HG02840 (cell line): Measurements from ENCODE around the gene C1GALT1C1L.
"Not testable (repeated sequence)": the region's sequence is repeated elsewhere in the genome, so short reads cannot be mapped to it uniquely, and the experiment has no call there.

Experiments used
- ATAC-seq: cut with Tn5 transposase; IDR thresholded peaks from one replicate; pipeline ENCODE4 v1.9.1; 2021; ENCODE audit warnings: mild to moderate bottlenecking, moderate library complexity, moderate number of reproducible peaks; ENCODE audit not compliant: unreplicated experiment, low FRiP score

Gene C1GALT1C1L

DNA sequence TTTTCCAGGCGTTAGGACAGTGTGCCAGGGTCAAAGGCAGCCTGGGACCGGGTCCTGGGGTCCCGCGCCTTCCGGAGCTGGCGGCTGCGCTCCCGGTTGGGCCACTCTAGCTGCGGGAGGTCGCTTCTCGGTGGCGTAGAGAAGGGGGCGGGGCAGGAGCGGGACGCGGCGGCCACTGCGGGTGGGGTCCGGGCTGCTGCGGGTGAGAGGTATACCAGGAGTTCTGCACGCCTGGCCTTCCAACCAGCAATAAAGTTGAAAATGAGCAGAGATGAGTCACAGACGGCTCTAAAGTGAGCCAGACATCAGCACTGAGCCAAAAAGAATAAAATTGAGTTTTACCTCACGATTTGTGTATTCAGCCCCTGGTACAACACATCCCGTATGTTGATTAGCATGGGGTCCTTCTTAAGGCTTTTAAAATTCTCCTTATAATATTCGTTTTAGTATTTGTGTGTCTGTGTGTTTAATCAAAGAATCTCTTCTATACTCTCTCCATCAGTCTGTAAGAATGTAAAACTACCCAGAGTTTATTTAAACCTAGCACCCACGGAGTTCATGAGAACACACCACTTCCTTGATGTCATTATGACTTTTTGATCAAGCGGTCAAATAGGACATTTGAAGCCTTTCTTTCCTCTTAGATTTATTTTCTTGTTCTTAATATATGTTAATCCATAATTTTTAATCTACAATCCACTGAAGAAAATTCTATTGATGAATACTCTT, at the start of gene C1GALT1C1L:
TSS of gene C1GALT1C1L (minus strand) at position 108 of the 729 bp plus-strand sequence. CDS start at position 1, 107 bp downstream.
- no peak for ATAC-seq

DNA sequence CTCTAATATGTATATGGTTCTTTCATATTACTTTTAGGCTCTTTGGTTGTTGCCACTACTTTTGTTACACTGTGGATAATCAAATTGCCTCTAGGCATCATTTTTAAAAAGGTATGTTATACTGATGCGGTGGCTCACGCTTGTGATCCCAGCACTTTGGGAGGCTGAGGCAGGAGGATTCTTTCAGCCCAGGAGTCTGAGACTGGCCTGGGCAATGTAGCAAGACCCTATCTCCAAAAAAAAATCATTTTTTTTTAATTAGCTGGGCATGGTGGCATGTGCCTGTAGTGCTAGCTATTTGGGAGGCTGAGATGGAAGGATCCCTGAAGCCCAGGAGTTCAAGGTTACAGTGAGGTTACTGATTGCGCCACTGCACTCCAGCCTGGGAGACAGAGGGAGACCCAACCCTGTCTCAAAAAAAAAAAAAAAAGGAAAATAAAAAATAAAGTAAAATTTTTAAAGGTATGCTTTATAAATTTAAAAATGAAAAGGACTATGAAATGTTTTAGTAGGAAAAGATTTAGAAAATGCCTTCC, 49.5 kb upstream of the C1GALT1C1L start:
- no peak for ATAC-seq

DNA sequence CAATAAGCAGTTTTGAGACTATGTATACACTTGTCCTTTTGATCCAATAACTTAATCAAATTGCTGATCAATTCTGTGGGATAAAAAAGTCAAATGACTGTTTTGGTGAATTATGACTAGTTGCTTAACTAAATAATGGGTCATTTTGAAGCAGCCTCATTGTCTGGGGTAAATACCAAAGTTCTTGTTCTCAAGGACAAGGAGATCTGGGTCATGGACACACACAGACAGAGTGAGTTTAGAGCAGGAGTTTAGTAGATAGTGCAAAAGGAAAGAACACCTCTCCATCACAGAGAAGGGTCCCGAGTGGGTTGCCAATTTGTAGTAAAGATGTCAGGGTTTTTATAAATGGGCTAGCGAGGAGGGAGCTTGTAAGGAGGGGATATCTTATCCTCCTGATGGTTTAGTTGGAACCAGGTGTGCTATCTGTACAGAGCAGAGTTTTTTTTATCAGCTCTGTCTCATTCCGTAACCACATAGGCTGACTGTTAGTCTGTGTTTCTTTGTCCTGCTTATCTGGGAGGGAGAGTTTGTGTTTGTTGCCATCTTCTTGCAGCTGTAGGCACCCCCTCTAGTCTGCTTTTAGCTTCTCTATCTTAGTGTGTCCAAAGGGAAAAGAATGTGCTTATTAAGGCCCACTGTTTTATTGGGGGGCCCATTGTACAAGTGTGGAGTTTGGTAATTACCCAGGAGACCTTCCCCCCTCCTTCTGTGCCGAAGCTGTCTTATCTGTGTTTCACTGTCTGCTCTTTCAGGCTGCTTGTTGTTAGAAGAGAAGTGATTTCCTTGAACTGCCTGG, 48.7 kb upstream of the C1GALT1C1L start:
- no peak for ATAC-seq

DNA sequence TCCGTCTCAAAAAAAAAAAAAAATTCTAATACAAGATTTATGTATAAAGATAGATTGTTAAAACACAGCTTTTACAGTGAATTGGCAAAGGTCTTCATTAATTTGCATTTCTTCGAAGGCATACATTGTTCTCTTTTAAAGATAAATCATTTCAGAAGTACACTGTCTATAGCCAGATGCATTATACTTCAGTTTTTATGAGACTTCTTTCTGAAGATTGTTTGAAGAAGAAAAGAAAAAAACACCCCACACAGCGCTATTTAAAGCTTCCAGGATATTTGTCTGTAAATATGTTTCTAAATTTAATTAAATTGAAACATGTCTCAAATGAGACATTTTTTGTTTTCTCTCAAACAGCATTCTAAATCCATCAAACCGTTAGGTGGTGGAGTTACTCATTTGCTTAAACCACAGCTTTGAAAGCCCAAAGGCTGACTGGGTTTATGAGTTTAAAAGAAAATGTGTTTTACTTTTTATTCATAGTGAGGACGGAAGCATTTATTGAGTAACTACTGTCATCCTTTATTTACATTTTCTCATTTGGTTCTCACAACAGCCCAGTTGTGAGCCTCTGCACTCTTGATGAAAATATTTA, 42.4 kb upstream of the C1GALT1C1L start:
- ATAC-seq = no peak

DNA sequence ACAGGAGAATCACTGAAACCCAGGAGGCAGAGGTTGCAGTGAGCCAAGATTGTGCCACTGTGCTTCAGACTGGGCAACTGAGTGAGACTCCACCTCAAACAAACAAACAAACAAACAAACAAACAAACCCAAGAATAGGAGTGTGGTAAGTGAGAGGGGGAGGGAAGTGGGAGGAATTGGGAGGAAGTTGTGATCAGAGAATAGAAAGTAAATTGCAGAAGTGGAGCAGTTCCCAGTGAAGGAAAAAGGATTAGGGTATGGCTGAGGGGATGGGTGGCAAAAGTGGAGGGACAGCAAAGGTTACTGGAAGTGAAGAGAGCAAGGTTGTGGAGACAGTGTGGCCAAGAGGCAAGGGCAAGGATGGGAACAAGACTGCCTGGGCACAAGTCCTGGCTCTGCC, 41.1 kb upstream of the C1GALT1C1L start:
- ATAC-seq = no peak

DNA sequence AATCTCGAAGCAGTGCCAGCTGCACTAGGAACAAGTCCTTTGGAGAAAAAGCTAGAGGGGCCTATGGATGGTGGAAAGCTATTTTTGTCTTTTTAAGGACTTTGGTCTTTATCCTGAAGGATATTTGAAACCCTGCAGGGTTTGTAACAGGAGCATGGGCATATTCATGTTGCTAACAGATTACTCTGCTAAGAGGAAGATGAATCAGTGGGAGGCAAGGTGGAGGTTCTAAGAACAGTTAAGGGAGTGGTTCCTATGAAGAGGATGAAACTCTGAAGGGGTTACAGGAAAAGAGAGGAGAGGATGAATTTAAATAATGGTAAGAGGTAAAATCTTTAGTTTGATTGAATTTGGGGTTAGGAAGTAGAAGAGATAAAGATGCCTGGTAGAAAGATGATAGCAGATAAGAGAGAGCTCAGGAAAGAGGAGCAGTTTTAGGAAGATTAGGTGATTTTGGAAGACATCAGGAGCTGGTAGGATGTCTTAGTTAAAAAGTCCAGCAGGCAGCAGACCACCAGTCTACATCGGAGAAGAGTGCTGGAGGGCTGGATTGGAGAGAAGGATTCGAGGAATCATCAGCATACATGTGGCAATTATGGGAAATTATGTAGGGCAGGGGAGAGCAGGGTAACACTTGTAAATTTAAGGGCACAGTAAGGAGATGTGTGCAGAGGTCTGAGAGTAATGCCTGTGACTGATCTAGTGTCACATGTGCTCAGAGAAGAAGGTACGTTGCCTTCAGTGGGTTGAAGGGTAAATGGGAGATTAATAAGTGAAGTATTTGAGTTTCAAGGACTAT, 39.3 kb upstream of the C1GALT1C1L start:
- no peak for ATAC-seq

DNA sequence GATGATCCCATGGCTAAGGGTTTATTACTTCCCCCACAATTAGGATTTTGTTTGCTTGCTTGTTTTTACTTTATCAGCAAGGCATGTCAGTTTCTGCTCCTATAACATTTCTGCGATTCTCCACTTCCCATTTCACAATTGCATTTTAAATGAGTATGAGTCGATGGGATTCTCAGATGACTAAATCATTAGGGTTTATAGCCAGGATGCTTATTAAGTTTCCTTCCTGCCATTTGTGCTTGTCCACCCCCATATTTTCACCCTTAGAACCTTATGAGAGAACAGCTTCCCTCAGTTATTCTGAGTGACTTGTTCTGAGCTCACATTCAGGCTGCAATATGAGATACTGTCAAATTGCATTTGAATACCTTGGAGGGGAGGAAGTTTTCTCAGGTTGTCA, 37.9 kb upstream of the C1GALT1C1L start:
- no peak for ATAC-seq

DNA sequence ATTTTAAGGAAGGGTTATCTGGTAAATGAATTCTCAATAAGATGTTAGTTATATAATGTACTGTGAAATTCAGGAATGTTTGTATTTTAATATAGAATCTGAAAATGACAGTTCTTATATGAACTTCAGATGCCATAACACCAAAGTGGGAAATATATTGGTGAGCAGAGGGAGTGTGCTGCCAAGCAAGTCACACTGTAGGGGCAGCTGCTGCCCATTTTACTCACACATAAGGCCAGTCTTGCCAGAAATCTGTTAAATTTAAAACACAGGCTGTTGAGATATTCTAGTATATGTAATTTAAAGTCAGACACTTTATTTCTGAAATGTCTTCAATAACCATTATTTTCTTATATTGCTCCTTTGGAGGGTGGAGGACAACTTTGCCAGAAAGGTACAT, 34.6 kb upstream of the C1GALT1C1L start:
- ATAC-seq = no peak

DNA sequence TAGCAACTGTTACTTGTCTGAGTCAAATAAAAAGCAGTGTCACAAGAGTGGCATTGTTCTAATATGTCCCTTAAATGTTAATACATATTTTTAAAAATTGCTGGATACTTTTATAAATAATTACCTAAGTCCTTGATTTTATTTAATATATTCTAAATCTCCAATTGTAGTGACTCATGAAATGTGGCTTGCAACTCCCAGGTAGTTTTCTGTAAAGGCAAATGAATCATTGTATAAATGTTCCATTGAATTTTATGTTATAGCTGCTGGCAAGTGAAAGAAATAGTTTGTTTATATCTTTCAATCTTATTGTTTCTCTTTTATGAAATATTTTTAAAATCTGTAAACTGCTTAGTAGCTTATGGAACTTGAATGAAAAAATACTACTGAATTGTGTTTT, 32.7 kb upstream of the C1GALT1C1L start:
- no peak for ATAC-seq

DNA sequence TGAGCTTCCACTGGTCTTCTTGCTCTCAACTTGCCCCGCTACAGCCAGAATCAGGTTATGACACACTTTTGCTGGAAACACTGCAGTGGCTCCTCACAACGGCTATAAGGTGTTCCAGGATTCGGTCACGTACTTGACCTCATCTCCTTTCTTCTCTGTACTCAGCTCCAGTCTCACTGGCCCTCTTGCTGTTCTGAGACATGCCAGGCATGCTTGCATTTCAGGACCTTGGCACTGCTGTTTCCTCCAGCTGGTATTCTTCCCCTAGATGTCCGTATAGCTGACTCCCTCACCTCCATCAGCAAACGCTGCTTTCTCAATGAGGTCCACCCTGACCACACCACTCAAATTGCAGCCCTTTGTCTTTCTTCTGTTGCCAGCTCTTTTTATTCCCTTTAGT, 31.9 kb upstream of the C1GALT1C1L start:
- ATAC-seq = no peak

DNA sequence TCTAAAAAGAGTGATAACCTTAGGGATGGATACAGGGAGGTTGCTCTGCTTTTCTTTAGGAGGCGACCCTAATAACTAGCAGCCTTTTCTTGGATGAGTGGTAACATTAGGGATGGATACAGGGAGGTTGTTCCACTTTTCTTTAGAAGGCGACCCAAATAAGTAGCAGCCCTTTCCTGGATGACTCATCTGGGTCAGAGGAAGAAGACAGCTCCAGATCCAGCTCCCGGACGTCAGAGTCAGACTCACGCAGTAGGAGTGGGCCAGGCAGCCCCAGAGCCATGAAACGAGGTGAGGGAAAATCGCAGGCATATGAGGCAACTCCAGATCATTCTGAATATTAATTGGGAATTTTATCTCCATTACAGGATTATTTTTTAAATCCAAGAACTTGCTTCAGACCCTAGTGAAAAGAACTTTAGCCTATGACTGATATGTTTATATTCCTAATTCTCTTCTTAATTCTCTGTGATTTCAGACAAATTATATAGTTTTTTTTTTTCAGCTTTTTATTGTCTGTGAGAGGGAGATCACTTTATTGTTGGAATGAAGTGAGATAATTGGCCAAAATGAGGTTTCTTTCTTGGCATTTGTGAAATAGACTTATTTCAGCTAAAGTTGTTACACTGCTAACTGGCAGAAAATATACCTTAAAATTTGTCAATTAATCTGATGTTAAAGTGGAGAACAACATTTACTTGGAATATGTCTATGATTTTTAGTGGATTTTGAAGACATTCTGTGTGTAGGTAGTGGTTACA, 31.2 kb upstream of the C1GALT1C1L start:
- ATAC-seq = no peak

DNA sequence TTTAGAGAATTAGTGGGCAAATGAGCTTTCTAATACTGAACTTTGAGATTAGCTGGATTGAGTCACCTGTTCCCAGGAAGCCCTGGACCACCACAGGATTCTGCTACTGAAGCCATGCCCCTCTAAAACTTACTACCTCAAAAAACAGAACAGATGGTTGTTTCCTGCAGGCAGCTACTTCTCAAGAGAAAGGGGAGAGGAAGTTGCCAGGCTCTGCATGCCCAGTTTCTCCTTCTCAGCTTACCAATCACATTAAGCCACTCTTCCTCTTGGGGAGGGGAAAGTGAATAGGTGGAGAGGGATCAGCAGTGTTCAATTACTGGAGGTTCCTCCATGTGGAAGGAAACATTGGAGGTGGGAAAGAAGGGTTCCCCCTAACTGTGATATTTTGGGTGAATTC, 24.9 kb upstream of the C1GALT1C1L start:
- ATAC-seq = no peak

DNA sequence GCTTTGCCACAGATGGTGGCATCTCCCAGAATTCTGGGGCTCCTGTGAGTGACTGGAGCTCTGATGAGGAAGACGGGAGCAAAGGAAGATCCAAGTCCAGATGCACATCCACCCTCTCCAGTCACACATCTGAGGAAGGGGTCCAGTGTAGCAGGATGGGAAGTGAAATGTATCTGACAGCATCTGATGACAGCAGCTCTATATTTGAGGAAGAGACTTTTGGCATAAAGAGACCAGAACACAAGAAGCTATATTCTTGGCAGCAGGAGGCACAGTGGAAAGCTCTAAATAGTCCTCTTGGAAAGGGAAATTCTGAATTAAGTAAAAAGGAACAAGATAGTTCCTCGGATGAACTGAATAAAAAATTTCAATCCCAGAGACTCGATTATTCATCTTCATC, 23.5 kb upstream of the C1GALT1C1L start:
- no peak for ATAC-seq

DNA sequence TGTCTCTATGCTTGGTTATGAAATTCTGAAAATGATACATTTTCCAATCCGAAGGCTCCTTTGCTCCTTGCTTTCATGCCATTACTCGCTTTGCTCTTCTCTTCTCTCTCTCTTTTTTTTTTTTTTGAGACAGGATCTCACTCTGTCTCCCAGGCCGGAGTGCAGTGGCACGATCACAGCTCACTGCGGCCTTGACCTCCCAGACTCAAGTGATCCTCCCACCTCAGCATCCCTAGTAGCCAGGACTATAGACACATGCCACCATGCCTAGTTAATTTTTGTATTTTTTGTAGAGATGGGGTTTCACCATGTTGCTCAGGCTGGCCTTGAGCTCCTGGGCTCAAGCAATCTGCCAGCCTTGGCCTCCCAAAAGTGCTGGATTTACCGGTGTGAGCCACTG, 21.9 kb upstream of the C1GALT1C1L start:
- ATAC-seq = not testable (repeated sequence)

DNA sequence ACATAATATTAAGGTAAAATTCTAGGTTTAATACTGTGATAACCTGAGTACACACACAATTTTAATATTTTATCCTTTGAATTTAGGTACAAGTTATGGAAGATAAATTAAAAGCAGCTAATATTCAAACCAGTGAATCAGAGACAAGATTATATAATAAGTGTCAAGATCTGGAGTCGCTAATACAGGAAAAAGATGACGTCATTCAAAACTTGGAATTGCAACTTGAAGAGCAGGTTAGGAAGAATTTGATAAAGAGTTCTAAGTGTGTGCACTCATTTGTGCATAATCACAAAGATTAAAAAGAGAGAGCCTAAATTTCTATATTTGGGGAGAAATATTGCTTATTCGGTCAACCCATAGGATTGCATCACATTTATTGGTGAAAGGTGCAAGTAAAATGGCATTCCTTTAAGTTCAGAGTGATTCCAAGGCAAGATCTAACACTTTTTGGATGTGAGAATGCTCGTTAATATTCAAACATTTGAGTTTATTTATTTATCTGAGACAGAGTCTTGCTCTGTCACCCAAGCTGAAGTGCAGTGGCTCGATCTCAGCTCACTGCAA, 16.3 kb upstream of the C1GALT1C1L start:
- ATAC-seq = no peak

DNA sequence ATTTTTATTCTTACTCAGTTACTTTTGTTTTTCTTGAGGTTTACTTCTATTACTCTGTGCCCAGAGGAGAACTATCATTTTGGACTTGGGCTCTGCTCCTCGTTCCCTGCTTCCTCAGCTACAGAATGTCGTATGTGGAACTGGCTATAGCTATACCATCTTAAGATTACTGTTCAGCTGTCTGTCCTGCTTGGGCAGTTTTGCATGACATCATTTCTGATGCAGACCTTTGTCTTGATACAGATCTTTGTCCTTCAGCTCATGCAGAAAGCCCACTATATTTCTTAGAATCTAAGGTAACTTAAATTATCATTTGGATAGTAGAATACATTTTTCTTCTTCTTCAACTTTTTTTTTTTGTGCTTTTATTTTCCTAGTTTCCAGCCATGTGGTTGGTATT, 13.8 kb upstream of the C1GALT1C1L start:
- no peak for ATAC-seq

DNA sequence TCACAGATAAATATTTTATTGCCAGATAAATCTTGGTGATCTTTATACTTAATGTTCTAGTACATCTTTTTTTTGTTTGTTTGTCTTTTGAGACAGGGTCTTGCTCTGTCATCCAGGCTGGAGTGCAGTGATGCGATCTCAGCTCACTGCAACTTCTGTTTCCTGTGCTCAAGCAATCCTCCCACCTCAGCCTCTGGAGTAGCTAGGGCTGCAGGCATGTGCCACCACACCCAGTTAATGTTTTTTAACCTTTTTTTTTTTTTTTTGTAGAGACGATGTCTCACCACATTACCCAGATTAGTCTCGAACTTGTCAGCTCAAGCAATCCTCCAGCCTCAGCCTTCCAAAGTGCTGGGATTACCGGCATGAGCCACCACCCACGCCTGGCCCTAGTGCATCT, 9.1 kb upstream of the C1GALT1C1L start:
- ATAC-seq = no peak

DNA sequence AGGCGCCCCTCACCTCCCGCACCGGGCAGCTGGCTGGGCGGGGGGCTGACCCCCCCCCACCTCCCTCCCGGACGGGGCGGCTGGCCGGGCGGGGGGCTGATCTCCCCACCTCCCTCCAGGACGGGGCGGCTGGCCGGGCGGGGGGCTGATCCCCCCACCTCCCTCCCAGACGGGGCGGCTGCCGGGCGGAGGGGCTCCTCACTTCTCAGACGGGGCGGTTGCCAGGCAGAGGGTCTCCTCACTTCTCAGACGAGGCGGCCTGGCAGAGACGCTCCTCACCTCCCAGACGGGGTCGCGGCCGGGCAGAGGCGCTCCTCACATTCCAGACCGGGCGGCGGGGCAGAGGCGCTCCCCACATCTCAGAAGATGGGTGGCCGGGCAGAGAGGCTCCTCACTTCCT, 1.6 kb upstream of the C1GALT1C1L start:
- ATAC-seq = not testable (repeated sequence)

DNA sequence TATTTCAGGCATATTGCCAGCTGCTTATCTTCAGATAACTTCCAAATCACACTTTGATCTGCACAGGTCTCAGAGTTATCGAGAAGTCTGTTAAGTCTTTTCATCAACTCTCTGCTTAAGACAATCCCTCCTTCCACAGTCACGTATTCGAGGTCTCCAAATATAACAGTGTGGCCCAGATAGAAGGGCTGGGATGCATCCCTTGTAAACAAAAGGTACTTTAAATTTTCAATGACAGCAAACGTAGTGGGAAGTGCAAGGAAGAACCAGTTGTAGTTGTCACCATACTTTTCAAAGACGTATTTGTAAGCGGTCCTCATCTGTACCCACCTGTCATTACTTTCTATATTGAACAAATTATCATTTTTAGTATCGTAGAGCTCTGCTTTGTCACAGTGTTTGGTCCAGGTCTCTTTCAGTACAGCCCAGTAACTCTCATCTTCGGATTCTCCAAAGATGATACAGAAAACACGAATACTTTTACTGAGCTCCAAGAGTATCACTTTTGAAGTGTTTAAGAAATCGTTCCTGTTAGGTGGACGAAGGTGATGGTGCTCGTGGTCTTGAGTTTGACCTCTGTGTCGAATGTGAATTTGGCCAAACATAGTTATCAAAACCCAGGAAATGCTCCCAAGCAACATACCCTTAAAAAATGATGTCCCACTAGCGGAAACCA, 445 bp downstream of the C1GALT1C1L start:
- no peak for ATAC-seq
